Naive B cell (primary cell): ENCODE measurements around the gene MLEC. TPM values are rescaled to one million over a fixed set of nuclear protein-coding genes. Genes with fewer than 3 reads are reported as not detected.

Experiments used
- ATAC-seq, 2 donors: fragments of 150-1000 bp; cut with Tn5 transposase; 2 replicates each; pipeline ENCODE4 v1.10.0; 2021; ENCODE audit warnings: low read depth in 2 of 2, mild to moderate bottlenecking in 2 of 2, moderate library complexity in 2 of 2
- DNase-seq: peaks from one replicate; pipeline ENCODE4 v3.0.0; 2022
- H3K27ac Mint-ChIP-seq, 6 donors: one replicate each; pipeline ENCODE4 v1.8.0; 2020 to 2022; ENCODE audit warnings: mild to moderate bottlenecking in 6 of 6, mixed read lengths in 6 of 6, moderate library complexity in 5 of 6, inconsistent platforms in 2 of 6
- H3K27me3 Mint-ChIP-seq, 3 donors: one replicate each; pipeline ENCODE4 v1.8.0; 2021 to 2022; ENCODE audit warnings: mixed read lengths in 3 of 3, mild to moderate bottlenecking in 1 of 3
- H3K36me3 Mint-ChIP-seq, 2 donors: one replicate each; pipeline ENCODE4 v1.8.0; 2020 to 2022; ENCODE audit warnings: mixed read lengths in 2 of 2, inconsistent platforms in 1 of 2, mild to moderate bottlenecking in 1 of 2
- H3K4me1 Mint-ChIP-seq, 3 donors: one replicate each; pipeline ENCODE4 v1.8.0; 2020 to 2022; ENCODE audit warnings: mixed read lengths in 3 of 3, inconsistent platforms in 1 of 3, mild to moderate bottlenecking in 1 of 3, moderate library complexity in 1 of 3
- H3K4me3 Mint-ChIP-seq, 8 donors: one replicate each; pipeline ENCODE4 v1.8.0; 2020 to 2022; ENCODE audit warnings: mild to moderate bottlenecking in 8 of 8, mixed read lengths in 8 of 8, moderate library complexity in 8 of 8, inconsistent platforms in 2 of 8
- H3K9me3 Mint-ChIP-seq, 7 donors: one replicate each; pipeline ENCODE4 v1.8.0; 2020 to 2022; ENCODE audit warnings: mixed read lengths in 7 of 7, mild to moderate bottlenecking in 5 of 7, inconsistent platforms in 2 of 7, moderate library complexity in 1 of 7
- polyA plus RNA-seq, 6 donors: library from polyadenylated mRNA; unstranded; fragments of 300-500 nt; fragmentation: Illumina TruSeq; gene quantifications; one replicate each; pipeline ENCODE4 v1.2.3, GENCODE V29; 2021; ENCODE audit warnings: low read depth in 6 of 6

The MLEC gene
- polyA plus RNA-seq, 6 donors from 2014 or later: 32.0 to 43.8 (median 33.8) TPM

- DNase-seq: no peak
- Mint-ChIP-seq H3K4me3 (no peak overlapping the region), H3K4me1 (peaks cover 0 to 6% (median 0%) of the 10 kb centered on the region in 3 donors), H3K27ac (peak overlapping the region in 1 of 6 donors; percentile 74), H3K27me3 (no peaks in the 10 kb centered on the region), H3K36me3 (no peaks in the 10 kb centered on the region), H3K9me3 (no peaks in the 10 kb centered on the region)
- ATAC-seq: no peak
Observed at GRCh38 chr12:120736404-120737331, 49.7 kb downstream of the MLEC start.

DNA sequence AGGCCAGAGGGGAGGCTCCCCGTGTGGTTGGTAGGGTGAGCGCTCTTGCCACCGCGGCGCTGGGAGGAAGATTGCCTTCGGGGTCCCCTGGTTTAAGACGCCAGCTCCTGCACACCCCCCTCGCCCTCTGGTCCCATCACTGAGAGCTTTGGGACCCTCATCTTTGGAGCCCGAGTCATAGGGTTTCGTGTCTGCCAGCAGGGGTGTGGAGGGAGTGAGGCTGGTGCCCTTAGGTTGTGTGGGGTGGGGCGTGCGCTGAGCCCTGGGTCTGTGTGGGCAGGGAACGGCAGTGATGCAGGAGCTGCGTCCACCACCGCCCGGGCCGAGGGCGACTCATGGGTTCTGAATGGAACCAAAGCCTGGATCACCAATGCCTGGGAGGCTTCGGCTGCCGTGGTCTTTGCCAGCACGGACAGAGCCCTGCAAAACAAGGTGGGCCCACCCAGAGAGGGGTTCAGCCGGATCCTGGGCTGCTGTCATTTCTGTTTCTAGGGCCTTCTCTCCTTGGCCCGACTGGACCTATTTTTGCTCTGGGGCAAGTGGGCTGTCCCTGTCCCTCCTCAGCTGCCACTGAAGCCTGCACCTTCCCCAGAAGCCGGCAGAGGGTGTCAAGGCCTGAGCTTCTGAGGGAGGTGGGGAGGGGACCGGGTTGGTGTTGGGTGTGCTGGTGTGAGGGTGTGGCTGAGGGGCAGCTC, 50.8 kb downstream of the MLEC start:
- Mint-ChIP-seq H3K9me3 (no peaks in the 10 kb centered on the region), H3K27ac (no peak overlapping the region), H3K4me3 (no peak overlapping the region), H3K27me3 (no peaks in the 10 kb centered on the region), H3K36me3 (no peaks in the 10 kb centered on the region), H3K4me1 (peaks cover 0 to 6% (median 0%) of the 10 kb centered on the region in 3 donors)
- no peak for ATAC-seq
- no peak for DNase-seq

- no peak for DNase-seq
- H3K27me3 Mint-ChIP-seq: no peaks in the 10 kb centered on the region
- H3K27ac Mint-ChIP-seq: no peak overlapping the region
- no peaks in the 10 kb centered on the region for H3K9me3 Mint-ChIP-seq
- H3K36me3 Mint-ChIP-seq: no peaks in the 10 kb centered on the region
- H3K4me1 Mint-ChIP-seq: peaks cover 0 to 6% (median 0%) of the 10 kb centered on the region in 3 donors
- H3K4me3 Mint-ChIP-seq: no peak overlapping the region
- ATAC-seq: no peak
Observed at GRCh38 chr12:120738252-120739030, 51.5 kb downstream of the MLEC start.

- Mint-ChIP-seq H3K9me3 (no peaks in the 10 kb centered on the region), H3K36me3 (no peaks in the 10 kb centered on the region), H3K4me3 (no peak overlapping the region), H3K4me1 (peaks cover 0 to 4% (median 0%) of the 10 kb centered on the region in 3 donors), H3K27ac (no peak overlapping the region), H3K27me3 (no peaks in the 10 kb centered on the region)
- ATAC-seq: no peak
- no peak for DNase-seq
Observed at GRCh38 chr12:120739031-120739762, 52.2 kb downstream of the MLEC start.

DNA sequence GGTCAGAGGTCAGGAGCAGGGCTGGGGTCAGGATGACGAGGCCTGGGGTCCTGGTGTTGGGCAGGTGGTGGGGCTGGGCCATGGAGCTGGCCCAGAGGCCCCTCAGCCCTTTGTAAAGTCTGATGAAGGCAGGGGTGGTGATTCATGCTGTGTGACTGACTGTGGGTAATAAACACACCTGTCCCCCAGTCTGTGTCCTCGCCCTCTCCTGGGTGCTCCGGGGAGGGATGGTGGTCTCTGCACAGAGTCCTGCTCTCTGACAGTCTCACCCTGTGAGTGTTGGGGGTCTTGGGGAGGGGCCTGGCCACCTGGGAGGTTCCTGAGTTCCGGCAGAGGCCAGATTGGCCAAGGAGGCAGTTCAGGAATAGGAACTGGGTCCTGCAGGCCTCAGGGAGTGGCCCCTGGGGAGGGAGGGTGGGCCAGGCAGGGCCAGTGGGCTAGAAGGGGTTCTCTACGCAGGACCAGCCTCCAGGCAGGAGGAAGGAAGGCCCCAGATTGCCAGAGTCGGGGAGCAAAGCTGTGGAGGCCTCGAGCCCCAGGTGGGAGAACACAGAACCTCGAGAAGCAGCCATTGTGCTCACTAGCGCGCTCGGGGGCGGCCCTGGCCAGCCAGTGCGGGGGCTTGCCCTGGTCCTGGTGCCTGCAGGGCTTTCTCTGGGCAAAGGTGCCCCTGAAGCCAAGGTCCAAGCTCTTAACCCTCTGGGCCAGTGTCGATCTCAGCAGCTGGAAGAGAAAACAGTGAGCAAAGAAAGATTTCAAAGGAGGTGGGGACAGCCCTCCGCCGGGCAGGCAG, 53.1 kb downstream of the MLEC start:
- Mint-ChIP-seq H3K36me3 (no peaks in the 10 kb centered on the region), H3K9me3 (no peaks in the 10 kb centered on the region), H3K27ac (no peak overlapping the region), H3K4me3 (no peak overlapping the region), H3K27me3 (no peaks in the 10 kb centered on the region), H3K4me1 (peaks cover 0 to 3% (median 0%) of the 10 kb centered on the region in 3 donors)
- DNase-seq (no peak), ATAC-seq (no peak)

DNA sequence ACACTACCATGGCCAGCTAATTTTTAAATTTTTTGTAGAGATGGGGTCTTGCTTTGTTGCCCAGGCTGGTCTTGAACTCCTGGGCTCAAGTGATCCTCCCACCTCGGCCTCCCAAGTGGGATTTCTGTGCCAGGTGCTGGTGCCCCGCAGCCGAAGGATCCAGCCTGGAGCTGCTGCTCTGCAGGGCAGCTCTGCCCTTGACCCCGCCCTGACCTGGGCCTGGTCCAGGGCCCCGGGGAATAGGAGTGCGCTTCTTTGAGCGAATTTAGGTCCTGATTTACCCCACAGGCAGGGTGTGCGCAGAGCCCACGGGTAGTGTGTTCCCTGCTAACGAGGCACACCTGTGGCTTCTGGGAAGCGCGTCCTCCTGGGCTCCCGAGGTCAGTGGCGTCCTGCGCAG, 53.9 kb downstream of the MLEC start:
- H3K4me1 Mint-ChIP-seq: peaks cover 0 to 3% (median 0%) of the 10 kb centered on the region in 3 donors
- H3K4me3 Mint-ChIP-seq: no peak overlapping the region
- H3K9me3 Mint-ChIP-seq: no peaks in the 10 kb centered on the region
- no peak overlapping the region for H3K27ac Mint-ChIP-seq
- H3K36me3 Mint-ChIP-seq: no peaks in the 10 kb centered on the region
- no peak for DNase-seq
- ATAC-seq: no peak
- H3K27me3 Mint-ChIP-seq: no peaks in the 10 kb centered on the region

DNA sequence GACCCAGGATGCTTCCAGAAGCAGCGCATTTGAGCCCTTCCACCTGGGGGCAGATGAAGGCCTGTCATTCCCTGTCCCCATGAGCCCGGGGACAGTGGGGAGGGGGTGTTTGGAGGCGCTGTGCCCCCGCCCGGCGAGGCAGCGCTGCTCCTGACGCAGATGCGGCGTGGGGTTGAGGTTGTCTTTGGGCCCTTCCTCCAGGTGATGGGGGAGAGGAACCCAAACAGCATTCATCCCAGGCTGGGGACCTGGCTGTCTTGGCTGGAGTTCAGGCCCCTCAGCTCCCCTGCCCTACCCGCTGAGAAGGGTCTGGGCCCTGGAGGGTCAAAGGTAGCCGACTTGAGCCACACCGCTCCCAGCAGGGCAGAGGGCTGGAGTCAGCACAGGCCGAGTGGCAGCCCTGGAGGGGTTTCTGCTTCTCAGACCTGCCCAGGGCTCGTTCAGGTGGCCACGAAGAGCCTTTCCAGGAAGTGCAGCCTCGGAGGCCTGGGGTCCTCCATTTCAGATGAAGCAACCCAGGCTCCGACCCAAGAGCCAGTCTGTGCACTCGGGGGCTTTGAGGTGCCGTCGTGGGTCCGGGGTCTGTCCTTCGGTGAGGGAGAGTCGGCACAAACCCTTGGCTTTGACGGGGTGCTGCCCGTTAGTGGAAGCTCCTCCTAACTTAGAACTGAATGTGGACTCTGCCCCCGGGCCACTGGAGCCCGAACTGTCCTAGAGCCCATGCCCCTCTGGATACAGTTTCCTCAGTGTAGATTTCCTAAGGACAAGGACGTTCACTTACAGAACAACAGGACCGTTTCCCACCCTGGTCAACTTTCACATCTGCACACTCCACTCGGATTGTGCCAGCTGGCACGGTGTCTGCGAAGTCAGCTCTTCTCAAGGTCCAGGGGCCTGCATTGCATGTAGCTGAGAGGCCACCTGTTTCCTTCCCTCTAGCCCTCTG, 54.8 kb downstream of the MLEC start:
- DNase-seq (no peak), ATAC-seq (no peak)
- Mint-ChIP-seq H3K27ac (no peak overlapping the region), H3K36me3 (no peaks in the 10 kb centered on the region), H3K9me3 (no peaks in the 10 kb centered on the region), H3K4me1 (no peaks in the 10 kb centered on the region), H3K4me3 (no peak overlapping the region), H3K27me3 (no peaks in the 10 kb centered on the region)

GRCh38 chr12:120744922-120745493, 58.1 kb downstream of the MLEC start:
- ATAC-seq: no peak
- H3K36me3 Mint-ChIP-seq: no peaks in the 10 kb centered on the region

DNA sequence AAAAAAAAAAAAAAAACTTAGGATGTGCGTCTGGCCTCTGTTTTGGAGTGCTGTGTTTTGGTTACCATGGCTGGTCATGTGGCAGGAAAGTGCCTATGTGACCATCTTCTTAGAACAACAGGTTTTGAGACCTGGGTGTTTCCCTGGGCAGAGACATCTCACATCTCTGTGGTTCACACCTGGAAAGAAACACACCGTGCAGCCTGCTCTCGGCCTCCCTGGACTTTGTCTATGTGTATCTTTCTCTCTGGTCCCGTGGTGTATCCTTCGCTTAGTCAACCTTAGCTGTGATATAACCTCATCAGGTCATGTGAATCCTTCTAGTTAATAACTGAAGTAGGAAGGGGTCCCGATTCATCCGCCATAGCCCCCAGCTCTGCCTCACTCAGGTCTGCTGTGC, 61.3 kb downstream of the MLEC start:
- DNase-seq (no peak), ATAC-seq (peak in 1 of 2 donors; percentile 20)
- Mint-ChIP-seq H3K36me3 (peaks cover 0 to under 1% of the 10 kb centered on the region in 2 donors), H3K9me3 (peaks cover 0 to 2% (median 0%) of the 10 kb centered on the region in 7 donors), H3K27ac (no peak overlapping the region), H3K4me3 (no peak overlapping the region), H3K4me1 (no peaks in the 10 kb centered on the region), H3K27me3 (peaks cover 5 to 15% (median 5%) of the 10 kb centered on the region in 3 donors)

More at GRCh38 chr12:120744922-120745493, 58.1 kb downstream of the MLEC start:
- DNase-seq: no peak
- H3K4me3 Mint-ChIP-seq: no peak overlapping the region
- H3K9me3 Mint-ChIP-seq: no peaks in the 10 kb centered on the region
- H3K4me1 Mint-ChIP-seq: no peaks in the 10 kb centered on the region
- H3K27me3 Mint-ChIP-seq: no peaks in the 10 kb centered on the region
- no peak overlapping the region for H3K27ac Mint-ChIP-seq

GRCh38 chr12:120749256-120749655, 62.3 kb downstream of the MLEC start:
- DNase-seq: no peak
- H3K36me3 Mint-ChIP-seq: peaks cover 5 to 8% of the 10 kb centered on the region in 2 donors
- H3K27ac Mint-ChIP-seq: no peak overlapping the region
- ATAC-seq: no peak
- H3K4me3 Mint-ChIP-seq: no peak overlapping the region
- H3K4me1 Mint-ChIP-seq: peaks cover 0 to 4% (median 2%) of the 10 kb centered on the region in 3 donors
- H3K27me3 Mint-ChIP-seq: peaks cover 5 to 22% (median 9%) of the 10 kb centered on the region in 3 donors
- H3K9me3 Mint-ChIP-seq: peaks cover 0 to 5% (median 4%) of the 10 kb centered on the region in 7 donors

DNA sequence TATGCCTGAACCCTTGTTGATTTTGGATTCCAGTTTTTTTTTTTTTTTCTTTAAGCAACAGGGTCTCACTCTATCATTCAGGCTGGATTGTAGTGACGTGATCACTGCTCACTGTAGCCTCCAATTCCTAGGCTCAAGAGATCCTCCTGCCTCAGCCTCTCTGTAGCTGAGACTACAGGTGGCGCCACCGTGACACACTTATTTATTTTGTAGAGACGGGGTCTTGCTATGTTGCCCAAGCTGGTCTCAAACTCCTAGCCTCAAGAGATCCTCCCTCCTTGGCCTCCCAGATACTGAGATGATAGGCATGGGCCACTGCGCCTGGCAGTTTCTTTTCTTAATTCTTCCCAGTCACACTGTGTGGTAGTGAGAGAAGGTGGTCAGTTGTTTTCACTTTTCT, 63.9 kb downstream of the MLEC start:
- Mint-ChIP-seq H3K4me3 (no peak overlapping the region), H3K27me3 (peaks cover 5 to 22% (median 9%) of the 10 kb centered on the region in 3 donors), H3K9me3 (peaks cover 1 to 18% (median 10%) of the 10 kb centered on the region in 7 donors), H3K36me3 (peaks cover 16% of the 10 kb centered on the region in 2 donors), H3K4me1 (peaks cover 0 to 4% (median 2%) of the 10 kb centered on the region in 3 donors), H3K27ac (no peak overlapping the region)
- ATAC-seq (no peak), DNase-seq (no peak)
